Spinal cord (tissue), 10 donors: Measurements from ENCODE around the gene AMDHD2. TPM values are rescaled to one million over a fixed set of nuclear protein-coding genes. Genes with fewer than 3 reads are reported as not detected.

Source experiments
- DNase-seq, 6 donors: peaks; one replicate each; pipeline versions ENCODE4 v3.0.0 to v3.0.0-alpha.2; 2013 to 2015; ENCODE audit warnings: low spot score in 6 of 6, low read depth in 4 of 6
- H3K27ac ChIP-seq: one replicate; pipeline ENCODE4 v1.5.1; 2013; ENCODE audit warnings: low read depth, low read length, control low read depth
- H3K27me3 ChIP-seq: one replicate; pipeline ENCODE4 v1.6.1; 2013; ENCODE audit warnings: low read length; ENCODE audit not compliant: control insufficient read depth, insufficient read depth
- H3K36me3 ChIP-seq: one replicate; pipeline ENCODE4 v1.6.1; 2013; ENCODE audit warnings: low read length; ENCODE audit not compliant: control insufficient read depth, insufficient read depth
- H3K4me1 ChIP-seq: one replicate; pipeline ENCODE4 v1.6.1; 2013; ENCODE audit warnings: low read length; ENCODE audit not compliant: control insufficient read depth, insufficient read depth
- H3K4me3 ChIP-seq: one replicate; pipeline ENCODE4 v1.5.1; 2013; ENCODE audit warnings: low read depth, low read length, control low read depth
- H3K9me3 ChIP-seq: one replicate; pipeline ENCODE4 v1.6.1; 2013; ENCODE audit warnings: low read length; ENCODE audit not compliant: control insufficient read depth, insufficient read depth
- WGBS: methylation state at CpG from one replicate; pipeline ENCODE4 v1.1.5; 2013; ENCODE audit warnings: missing lambda C conversion rate; ENCODE audit not compliant: insufficient coverage; 5-methylcytosine and 5-hydroxymethylcytosine counted together
- polyA plus RNA-seq, 2 donors: library from polyadenylated mRNA; unstranded; fragments of 120-200 nt; gene quantifications; one replicate each; pipeline ENCODE4 v1.2.1, GENCODE V29; 2013; ENCODE audit not compliant: insufficient read length in 2 of 2
- total RNA-seq, 2 donors: library from RNA; depleted of rRNA in 1 of 2; stranded (reverse); fragments of 120-200 nt in 1 of 2; fragments of >200 nt in 1 of 2; gene quantifications; one replicate each; pipeline versions ENCODE4 v1.2.3 to v1.2.4, GENCODE V29; 2013 to 2014
- donor health status: healthy.

AMDHD2 gene
- total and polyA plus RNA-seq, 4 donors = 15.4 to 39.1 (median 31.1) TPM

- H3K27ac ChIP-seq = no peak overlapping the region
- peaks cover 28% of the 10 kb centered on the region for H3K36me3 ChIP-seq
- H3K4me3 ChIP-seq = no peak overlapping the region
- DNase-seq = no peak
- H3K9me3 ChIP-seq = no peaks in the 10 kb centered on the region
- 86% methylated on average over 16 of the region's 18 CpGs for WGBS
- H3K4me1 ChIP-seq = peaks cover 22% of the 10 kb centered on the region
- H3K27me3 ChIP-seq = no peaks in the 10 kb centered on the region
Measured at GRCh38 chr16:2508722-2509400, 11.3 kb upstream of the AMDHD2 start.

GRCh38 chr16:2511128-2511800, 8.9 kb upstream of the AMDHD2 start:
- Histone ChIP-seq H3K27me3 (no peaks in the 10 kb centered on the region), H3K4me3 (no peak overlapping the region), H3K4me1 (peaks cover 40% of the 10 kb centered on the region), H3K27ac (no peak overlapping the region), H3K9me3 (no peaks in the 10 kb centered on the region), H3K36me3 (peaks cover 29% of the 10 kb centered on the region)
- WGBS = 38% methylated on average over 24 of the region's 24 CpGs
- peak in 2 of 6 donors; percentile 46 to 47 for DNase-seq

GRCh38 chr16:2511996-2512734, 8.0 kb upstream of the AMDHD2 start:
- Histone ChIP-seq H3K4me3 (no peak overlapping the region), H3K27me3 (no peaks in the 10 kb centered on the region), H3K9me3 (no peaks in the 10 kb centered on the region), H3K36me3 (peaks cover 29% of the 10 kb centered on the region), H3K4me1 (peaks cover 49% of the 10 kb centered on the region), H3K27ac (peak overlapping the region; percentile 63)
- WGBS = 87% methylated on average over 17 of the region's 17 CpGs
- no peak for DNase-seq

GRCh38 chr16:2512735-2513404, 7.3 kb upstream of the AMDHD2 start:
- no peaks in the 10 kb centered on the region for H3K27me3 ChIP-seq
- peaks cover 27% of the 10 kb centered on the region for H3K36me3 ChIP-seq
- H3K9me3 ChIP-seq = no peaks in the 10 kb centered on the region
- WGBS = 10% methylated on average over 12 of the region's 15 CpGs
- H3K4me1 ChIP-seq = peaks cover 56% of the 10 kb centered on the region
- peak overlapping the region; percentile 61 for H3K4me3 ChIP-seq
- peak in 1 of 6 donors; percentile 43 for DNase-seq
- H3K27ac ChIP-seq = peak overlapping the region; percentile 63

GRCh38 chr16:2513405-2514332, 6.5 kb upstream of the AMDHD2 start, which contains the start of gene ATP6V0C:
Gene ATP6V0C, plus strand, starts transcription at chr16:2513952. Its CDS starts 152 bp downstream, at chr16:2514104.
- Histone ChIP-seq H3K4me1 (peaks cover 64% of the 10 kb centered on the region), H3K27me3 (no peaks in the 10 kb centered on the region), H3K9me3 (no peaks in the 10 kb centered on the region), H3K27ac (peak within 1 kb of the TSS; percentile 79), H3K36me3 (peaks cover 33% of the 10 kb centered on the region), H3K4me3 (peak within 1 kb of the TSS; percentile 78)
- peak; percentile 68 to 97 (median 82) for DNase-seq
- WGBS = under 1% methylated on average over 120 of the region's 122 CpGs

GRCh38 chr16:2514333-2515179, 5.6 kb upstream of the AMDHD2 start:
- peak in 1 of 6 donors; percentile 12 for DNase-seq
- under 1% methylated on average over 58 of the region's 63 CpGs for WGBS
- H3K4me1 ChIP-seq = peaks cover 73% of the 10 kb centered on the region

GRCh38 chr16:2515180-2515851, 4.9 kb upstream of the AMDHD2 start:
- peak overlapping the region; percentile 52 for H3K27ac ChIP-seq
- H3K27me3 ChIP-seq = no peaks in the 10 kb centered on the region
- no peaks in the 10 kb centered on the region for H3K9me3 ChIP-seq
- DNase-seq = no peak
- 59% methylated on average over 9 of the region's 14 CpGs for WGBS
- peaks cover 37% of the 10 kb centered on the region for H3K36me3 ChIP-seq
- H3K4me3 ChIP-seq = peak overlapping the region; percentile 78
- peaks cover 78% of the 10 kb centered on the region for H3K4me1 ChIP-seq

More at GRCh38 chr16:2514333-2515179, 5.6 kb upstream of the AMDHD2 start:
- peak overlapping the region; percentile 78 for H3K4me3 ChIP-seq
- peak overlapping the region; percentile 79 for H3K27ac ChIP-seq
- no peaks in the 10 kb centered on the region for H3K27me3 ChIP-seq
- no peaks in the 10 kb centered on the region for H3K9me3 ChIP-seq
- H3K36me3 ChIP-seq = peaks cover 35% of the 10 kb centered on the region
